ENCODE measurements around the gene SSH2. TPM values are rescaled to one million over a fixed set of nuclear protein-coding genes. Genes with fewer than 3 reads are reported as not detected.
A peak's percentile ranks its signal among the peaks of the same experiment; 100 is the strongest.

Gene SSH2
- total RNA-seq, 6 donors from 2014 or later: 55.4 to 82.9 (median 67.8) TPM

GRCh38 chr17:29748400-29748799 is 181.6 kb downstream of the SSH2 start:
- TF ChIP-seq POLR2AphosphoS5 (IDR thresholded peaks at IDR 0.05) (no peak), CTCF (IDR thresholded peaks at IDR 0.05) (no peak), POLR2A (IDR thresholded peaks at IDR 0.05) (no peak), EP300 (IDR thresholded peaks at IDR 0.05) (no peak)
- Histone ChIP-seq H3K4me3 (no peak overlapping the region), H3K9me3 (no peaks in the 10 kb centered on the region), H3K27ac (no peak overlapping the region), H3K4me1 (peaks cover 11 to 39% (median 20%) of the 10 kb centered on the region in 4 donors), H3K36me3 (peaks cover 3 to 25% (median 5%) of the 10 kb centered on the region in 4 donors), H3K27me3 (no peaks in the 10 kb centered on the region)
- 97 to 100% methylated on average over 1 of the region's 1 CpG for WGBS, 2 donors
- DNase-seq (no peak), ATAC-seq (ENCODE audit: low FRiP score in 2 of 2) (no peak)

- H3K27me3 ChIP-seq: no peaks in the 10 kb centered on the region
- no peak for DNase-seq
- 88 to 89% methylated on average over 1 of the region's 1 CpG for WGBS, 2 donors
- H3K9me3 ChIP-seq: no peaks in the 10 kb centered on the region
- peaks cover 0 to 18% (median 0%) of the 10 kb centered on the region in 4 donors for H3K36me3 ChIP-seq
- peaks cover 11 to 43% (median 27%) of the 10 kb centered on the region in 4 donors for H3K4me1 ChIP-seq
- no peak for TF ChIP-seq POLR2A (IDR thresholded peaks at IDR 0.05)
- no peak for TF ChIP-seq CTCF (IDR thresholded peaks at IDR 0.05)
- TF ChIP-seq EP300 (IDR thresholded peaks at IDR 0.05): no peak
- no peak for TF ChIP-seq POLR2AphosphoS5 (IDR thresholded peaks at IDR 0.05)
- peak overlapping the region in 1 of 4 donors; percentile 36 for H3K27ac ChIP-seq
- H3K4me3 ChIP-seq: no peak overlapping the region
- ATAC-seq (ENCODE audit: low FRiP score in 2 of 2): no peak
Measured at GRCh38 chr17:29747660-29748059, 182.4 kb downstream of the SSH2 start.

- H3K27ac ChIP-seq: no peak overlapping the region
- DNase-seq (no peak), ATAC-seq (ENCODE audit: low FRiP score in 2 of 2) (no peak)
- 85 to 91% methylated on average over 4 of the region's 4 CpGs for WGBS, 2 donors
- H3K4me3 ChIP-seq: no peak overlapping the region
- H3K4me1 ChIP-seq: peaks cover 11 to 50% (median 35%) of the 10 kb centered on the region in 4 donors
- no peak for TF ChIP-seq POLR2A (IDR thresholded peaks at IDR 0.05)
- no peak for TF ChIP-seq EP300 (IDR thresholded peaks at IDR 0.05)
- TF ChIP-seq POLR2AphosphoS5 (IDR thresholded peaks at IDR 0.05): no peak
- TF ChIP-seq CTCF (IDR thresholded peaks at IDR 0.05): no peak
- H3K9me3 ChIP-seq: no peaks in the 10 kb centered on the region
- no peaks in the 10 kb centered on the region for H3K27me3 ChIP-seq
- peaks cover 0 to 14% (median 0%) of the 10 kb centered on the region in 4 donors for H3K36me3 ChIP-seq
Measured at GRCh38 chr17:29746669-29747068, 183.4 kb downstream of the SSH2 start.

- no peaks in the 10 kb centered on the region for H3K9me3 ChIP-seq
- no peak overlapping the region for H3K4me3 ChIP-seq
- no peak for ATAC-seq (ENCODE audit: low FRiP score in 2 of 2)
- H3K27me3 ChIP-seq: no peaks in the 10 kb centered on the region
- H3K4me1 ChIP-seq: peaks cover 21 to 59% (median 42%) of the 10 kb centered on the region in 4 donors
- DNase-seq: peak in 1 of 2 donors; percentile 56
- H3K36me3 ChIP-seq: peaks cover 0 to 3% (median 0%) of the 10 kb centered on the region in 4 donors
- 81 to 96% methylated on average over 7 to 10 of the region's 10 CpGs for WGBS, 2 donors
- no peak for TF ChIP-seq POLR2AphosphoS5 (IDR thresholded peaks at IDR 0.05)
- no peak for TF ChIP-seq CTCF (IDR thresholded peaks at IDR 0.05)
- TF ChIP-seq POLR2A (IDR thresholded peaks at IDR 0.05): no peak
- TF ChIP-seq EP300 (IDR thresholded peaks at IDR 0.05): no peak
- H3K27ac ChIP-seq: peak overlapping the region; percentile 64 to 84 (median 74)
Measured at GRCh38 chr17:29744121-29744520, 185.9 kb downstream of the SSH2 start.

- peaks cover 21 to 49% (median 39%) of the 10 kb centered on the region in 4 donors for H3K4me1 ChIP-seq
- 55 to 66% methylated on average over 3 of the region's 3 CpGs for WGBS, 2 donors
- TF ChIP-seq EP300 (IDR thresholded peaks at IDR 0.05) (no peak), CTCF (IDR thresholded peaks at IDR 0.05) (no peak), POLR2A (IDR thresholded peaks at IDR 0.05) (no peak), POLR2AphosphoS5 (IDR thresholded peaks at IDR 0.05) (no peak)
- no peak for ATAC-seq (ENCODE audit: low FRiP score in 2 of 2)
- H3K9me3 ChIP-seq: no peaks in the 10 kb centered on the region
- H3K36me3 ChIP-seq: no peaks in the 10 kb centered on the region
- no peaks in the 10 kb centered on the region for H3K27me3 ChIP-seq
- H3K4me3 ChIP-seq: no peak overlapping the region
- H3K27ac ChIP-seq: peak overlapping the region; percentile 21 to 73 (median 53)
- no peak for DNase-seq
Measured at GRCh38 chr17:29742210-29742513, 187.9 kb downstream of the SSH2 start.
